ENCODE results near the gene COL2A1.

COL2A1 gene

DNA sequence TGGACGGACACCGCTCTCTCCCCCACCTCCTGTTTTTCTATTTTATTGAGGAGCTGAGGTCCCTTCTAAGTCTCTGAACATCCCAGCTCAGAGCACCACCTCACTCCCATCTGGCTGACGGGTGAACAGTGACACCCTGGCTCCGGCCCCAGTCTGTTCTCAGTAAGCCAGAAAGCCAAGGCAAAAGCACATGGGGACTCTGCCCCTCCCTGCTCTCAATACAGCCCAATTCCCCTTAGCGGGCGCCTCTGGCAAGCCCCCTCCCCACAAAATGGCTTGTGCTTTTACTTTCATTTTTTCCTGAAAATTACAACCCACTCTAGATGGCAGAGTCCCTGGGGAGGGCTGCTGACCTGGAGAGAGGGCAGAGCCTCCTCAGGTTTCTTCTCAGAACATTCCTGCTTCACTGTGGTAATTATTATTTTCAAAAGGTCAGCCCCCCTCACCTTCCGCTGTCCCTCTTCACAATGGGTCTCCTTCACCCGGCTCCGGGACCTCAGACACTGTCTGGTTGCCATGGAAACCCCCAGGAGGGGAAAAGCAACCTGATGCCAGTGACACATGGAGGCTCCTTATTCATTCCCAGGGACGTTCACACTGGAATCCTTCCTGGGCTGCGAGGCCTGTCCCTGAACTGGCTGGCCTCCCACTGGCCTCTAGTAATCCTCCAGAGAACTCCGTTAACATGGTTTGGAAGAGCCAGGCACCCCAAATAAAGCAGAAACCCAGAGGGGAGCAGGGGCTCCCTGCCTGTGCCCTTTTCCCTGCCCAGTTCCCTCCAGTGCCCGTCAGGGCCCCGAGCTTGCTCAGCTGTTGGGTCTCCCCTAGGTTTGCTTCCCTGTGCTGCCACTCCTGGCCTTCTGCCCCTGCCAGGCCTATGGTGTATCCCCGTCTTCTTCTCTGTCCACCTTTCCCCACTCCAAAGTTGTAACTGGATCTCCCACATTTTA lies 15.9 kb downstream of the COL2A1 start:
- no peak for DNase-seq

DNA sequence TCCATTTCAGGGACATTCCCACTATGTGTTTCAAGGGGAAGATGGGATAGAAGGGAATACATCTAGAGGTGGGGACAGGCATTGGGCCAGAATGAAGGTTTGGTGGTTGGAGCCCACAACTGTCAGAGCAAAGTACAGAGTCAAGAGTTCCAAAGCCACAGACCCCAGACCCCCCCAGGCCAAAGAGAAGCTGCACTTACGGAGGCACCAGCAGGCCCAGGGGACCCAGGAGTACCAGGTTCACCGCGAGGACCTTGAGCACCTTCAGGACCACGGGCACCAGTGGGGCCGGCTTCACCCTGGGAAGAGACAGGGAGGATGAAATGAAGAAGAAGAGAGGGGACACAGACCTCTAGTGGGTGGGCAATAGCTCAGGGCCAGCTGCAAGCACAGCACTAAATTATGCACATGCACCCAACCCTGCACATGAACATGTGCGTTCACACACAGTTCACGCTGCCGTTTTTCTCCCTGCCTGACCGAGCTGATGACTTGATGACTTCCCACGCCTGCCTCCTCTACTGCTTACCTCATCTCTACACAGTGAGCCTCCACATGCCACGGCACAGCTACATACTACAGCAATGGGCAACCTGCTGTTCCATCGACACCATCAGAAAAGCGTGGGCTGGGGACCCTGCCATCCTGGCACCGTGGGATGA lies 16.7 kb downstream of the COL2A1 start:
- DNase-seq, result no peak

GRCh38 chr12:47986832-47987231 lies 17.4 kb downstream of the COL2A1 start:
- DNase-seq, result no peak

DNA sequence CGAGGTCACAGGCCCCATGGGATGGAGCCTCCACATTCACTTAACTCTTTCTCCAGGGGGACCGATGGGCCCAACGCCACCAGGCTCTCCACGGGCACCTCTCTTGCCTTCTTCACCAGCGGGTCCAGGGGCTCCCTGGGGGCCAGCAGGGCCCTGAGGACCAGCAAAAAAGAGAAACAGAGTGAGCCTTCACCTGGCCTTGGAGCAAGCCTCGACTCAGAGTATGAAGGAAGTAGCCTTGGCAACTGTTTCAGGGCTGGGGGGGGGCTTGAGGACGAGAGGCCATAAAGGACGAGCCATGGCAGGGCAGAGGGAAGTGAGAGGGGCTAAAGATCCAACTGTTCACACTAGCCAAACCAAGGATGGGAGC lies 18.0 kb downstream of the COL2A1 start:
- no peak for DNase-seq

DNA sequence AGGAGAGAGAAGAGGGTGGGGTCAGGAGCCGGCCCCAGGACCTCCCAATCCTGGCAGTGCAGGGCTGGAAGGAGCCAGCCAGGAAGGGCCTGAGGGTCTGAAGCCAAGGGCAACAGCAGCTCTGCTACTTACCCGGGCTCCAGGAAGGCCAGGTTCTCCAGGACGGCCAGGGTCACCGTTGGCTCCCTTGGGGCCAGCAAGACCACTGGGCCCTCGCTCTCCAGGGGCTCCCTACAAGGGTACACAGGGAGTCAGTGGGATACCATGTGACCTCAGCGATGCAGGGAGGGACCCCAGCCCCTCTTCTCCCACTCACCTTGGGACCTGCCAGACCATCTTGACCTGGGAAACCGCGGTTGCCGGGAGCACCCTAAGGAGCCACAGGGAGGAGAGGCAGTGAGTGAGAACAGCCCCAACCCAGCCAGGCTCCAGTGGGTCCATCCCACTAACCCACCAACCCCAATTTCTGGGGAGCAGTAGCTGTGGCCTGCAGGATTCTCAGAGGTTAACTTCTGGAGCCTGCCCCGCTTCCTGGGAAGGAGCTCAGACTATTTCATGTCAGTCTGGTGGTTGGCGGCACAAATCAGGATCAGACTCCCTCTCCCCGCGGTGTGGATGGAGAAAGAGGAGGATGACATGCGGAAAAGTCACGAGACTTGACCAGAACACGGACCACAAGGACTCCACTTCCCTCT lies 18.5 kb downstream of the COL2A1 start:
- DNase-seq, result no peak

- DNase-seq, result no peak
Measured at GRCh38 chr12:47984331-47984801, 19.9 kb downstream of the COL2A1 start.

DNA sequence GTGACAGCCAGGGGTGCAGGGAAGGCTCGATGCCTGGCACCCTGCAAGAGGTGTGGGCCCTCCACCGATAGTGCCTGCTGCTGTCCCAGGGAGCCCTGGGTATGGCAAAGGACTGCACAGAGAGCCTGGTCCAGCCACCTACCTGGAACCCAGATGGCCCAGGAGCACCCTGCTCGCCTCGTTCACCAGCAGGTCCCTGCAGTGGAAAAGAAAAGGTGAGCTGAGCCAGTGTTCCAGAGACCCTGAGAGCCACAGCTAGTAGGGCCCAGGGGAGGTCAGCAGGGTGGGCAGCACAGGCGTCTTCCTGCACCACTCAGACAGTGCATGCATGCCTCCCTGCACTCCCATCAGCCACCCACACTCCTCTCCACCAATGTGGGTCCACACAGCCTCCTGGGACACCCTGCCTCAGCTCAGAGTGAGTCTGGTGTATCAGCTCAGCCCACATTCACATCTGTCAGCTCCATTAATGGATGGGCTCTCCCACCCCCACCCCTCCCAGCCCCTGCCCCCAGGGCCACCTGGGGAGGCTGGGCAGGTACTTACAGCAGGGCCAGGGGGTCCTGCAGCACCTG lies 20.6 kb downstream of the COL2A1 start:
- no peak for DNase-seq

DNA sequence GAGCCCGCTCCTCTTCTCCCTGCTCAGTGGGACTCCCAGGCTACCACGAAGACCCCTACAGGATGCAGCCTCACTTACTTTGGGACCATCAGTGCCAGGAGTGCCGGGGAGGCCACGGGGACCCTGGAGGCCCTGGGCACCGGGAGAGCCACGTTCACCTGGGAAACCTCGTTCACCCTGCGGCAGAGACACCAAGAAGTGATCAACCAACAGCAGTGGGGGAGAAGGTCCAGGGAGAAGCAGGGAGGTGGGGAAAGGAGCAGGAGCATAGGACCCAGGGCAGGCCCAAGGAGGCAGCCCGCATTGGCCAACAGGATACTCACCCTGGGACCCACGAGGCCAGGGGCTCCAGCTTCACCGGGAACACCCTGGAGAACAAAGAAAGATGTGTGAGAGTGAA lies 21.5 kb downstream of the COL2A1 start:
- no peak for DNase-seq

- no peak for DNase-seq
Measured at GRCh38 chr12:47982311-47982710, 22.0 kb downstream of the COL2A1 start.

DNA sequence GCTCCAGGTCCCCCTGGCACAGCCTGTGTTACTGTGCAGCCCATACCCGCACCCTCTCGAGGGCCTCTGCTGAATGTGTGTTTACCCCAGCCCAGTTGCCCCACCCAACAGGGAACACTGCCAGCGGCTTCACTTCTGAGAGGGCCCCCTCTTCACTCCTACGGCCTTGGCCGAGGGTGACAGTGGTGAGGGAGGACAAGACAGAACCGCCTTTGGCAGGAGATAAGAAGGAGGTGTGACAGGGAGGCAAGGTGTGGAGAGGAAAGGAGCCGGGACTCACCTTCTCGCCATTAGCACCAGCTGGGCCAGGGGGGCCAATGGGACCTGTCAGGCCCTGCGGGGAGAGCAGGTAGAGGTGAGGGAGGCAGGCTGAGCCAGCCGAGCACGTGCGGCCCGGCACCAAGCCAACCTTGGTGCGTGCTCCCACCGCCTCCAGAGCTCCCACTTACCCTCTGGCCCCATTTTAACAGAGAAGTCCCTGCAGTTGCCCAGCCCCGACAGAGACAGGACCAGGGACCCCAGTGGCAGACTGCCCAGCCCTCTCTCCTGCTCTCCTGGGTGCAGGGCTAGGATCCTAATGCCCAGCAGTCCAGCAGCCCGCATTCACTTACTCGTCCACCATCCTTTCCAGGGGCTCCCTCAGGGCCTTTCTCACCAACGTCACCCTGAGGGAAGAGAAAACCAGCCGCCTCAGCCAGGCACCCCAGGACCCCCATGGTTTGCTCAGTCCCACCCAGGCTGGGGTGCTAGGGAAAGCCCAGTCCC lies 22.6 kb downstream of the COL2A1 start:
- no peak for DNase-seq

DNA sequence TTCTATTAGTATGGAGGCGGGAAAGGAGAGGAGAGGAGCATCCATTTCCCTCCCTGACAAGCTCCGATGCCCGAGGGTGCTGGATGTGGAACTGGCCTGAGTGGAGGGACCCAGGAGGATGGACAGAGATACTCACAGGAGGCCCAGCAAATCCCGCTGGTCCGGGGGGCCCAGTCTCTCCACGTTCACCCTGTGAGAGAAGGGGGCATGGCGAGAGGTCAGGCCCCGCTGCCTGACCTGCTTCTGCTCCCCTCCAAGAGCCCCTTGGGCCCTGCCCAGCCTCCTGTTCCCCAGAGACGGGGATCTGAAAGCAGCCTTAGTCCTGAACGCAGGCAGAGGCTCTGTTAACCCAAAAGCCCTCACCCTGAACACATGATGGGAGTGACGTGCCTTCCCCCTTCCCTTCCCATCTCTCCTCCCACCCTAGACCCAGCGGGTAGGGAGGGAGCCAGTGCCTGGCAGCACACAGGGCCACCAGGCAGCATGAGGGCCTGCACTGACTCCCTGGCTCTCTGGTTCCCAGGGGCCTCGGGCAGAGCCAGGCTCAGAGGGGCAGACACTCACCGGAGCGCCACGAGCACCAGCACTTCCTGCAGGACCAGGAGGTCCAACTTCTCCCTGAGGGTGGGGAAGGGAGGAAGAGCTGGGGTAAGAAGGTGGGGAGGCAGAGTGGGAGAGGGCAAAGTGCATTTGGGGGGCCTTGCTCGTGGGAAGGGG lies 23.3 kb downstream of the COL2A1 start:
- no peak for DNase-seq

- DNase-seq, result no peak
Measured at GRCh38 chr12:47980197-47980596, 24.1 kb downstream of the COL2A1 start.

GRCh38 chr12:47979686-47980085 lies 24.6 kb downstream of the COL2A1 start:
- no peak for DNase-seq

- DNase-seq, result no peak
Measured at GRCh38 chr12:47979166-47979565, 25.1 kb downstream of the COL2A1 start.

DNA sequence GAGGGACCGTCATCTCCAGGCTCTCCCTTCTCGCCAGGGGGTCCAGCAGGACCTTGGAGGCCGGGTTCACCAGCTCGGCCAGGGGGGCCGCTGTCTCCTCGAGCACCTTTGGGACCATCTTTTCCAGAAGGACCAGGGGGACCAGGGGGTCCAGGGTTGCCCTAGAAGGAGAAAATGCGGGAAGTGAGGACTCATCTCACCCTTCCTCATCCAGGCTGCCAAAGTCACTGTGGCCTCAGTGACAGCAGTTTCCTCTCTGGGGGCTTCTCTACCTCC lies 25.7 kb downstream of the COL2A1 start:
- DNase-seq, result no peak

DNA sequence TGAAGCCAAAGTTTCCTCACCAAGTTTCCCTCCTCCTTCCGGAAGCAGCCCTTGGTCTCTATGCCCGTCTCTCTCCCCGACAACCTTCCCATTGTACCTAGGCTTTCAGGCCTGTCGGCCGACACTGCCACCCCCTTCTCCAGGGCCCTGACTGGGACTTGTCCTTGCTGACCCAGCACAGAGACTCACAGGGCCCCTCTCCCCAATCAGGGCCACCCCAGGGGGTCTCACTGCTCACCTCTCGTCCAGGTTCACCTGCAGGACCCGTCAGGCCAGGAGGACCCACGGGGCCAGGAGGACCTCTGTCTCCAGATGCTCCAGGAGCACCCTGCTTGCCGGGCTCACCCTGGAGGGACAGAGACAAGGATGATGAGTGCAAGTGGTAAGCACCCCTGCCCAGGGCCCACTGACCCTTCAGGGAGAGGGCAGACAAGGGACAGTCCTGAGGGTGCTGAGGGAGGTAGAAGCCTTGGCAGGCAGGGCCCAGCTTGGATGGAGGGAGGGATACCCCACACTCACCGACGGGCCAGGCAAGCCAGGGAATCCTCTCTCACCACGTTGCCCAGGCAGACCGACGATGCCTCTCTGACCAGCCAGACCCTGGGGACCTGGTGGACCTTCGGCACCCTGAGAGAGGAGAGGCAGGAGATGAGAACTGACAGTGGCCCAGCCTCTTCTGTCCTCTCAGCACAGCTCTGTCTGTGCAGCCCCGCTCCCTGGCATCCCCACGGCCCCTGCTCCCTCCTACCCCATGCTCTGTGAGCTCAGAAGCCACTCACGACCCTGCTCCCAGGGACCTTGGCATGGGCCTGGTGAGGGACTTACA lies 26.3 kb downstream of the COL2A1 start:
- DNase-seq, result no peak

GRCh38 chr12:47977046-47977771 lies 27.1 kb downstream of the COL2A1 start:
- no peak for DNase-seq

GRCh38 chr12:47975816-47976215 lies 28.5 kb downstream of the COL2A1 start:
- no peak for DNase-seq

- no peak for DNase-seq
Measured at GRCh38 chr12:47975036-47975620, 29.1 kb downstream of the COL2A1 start.

DNA sequence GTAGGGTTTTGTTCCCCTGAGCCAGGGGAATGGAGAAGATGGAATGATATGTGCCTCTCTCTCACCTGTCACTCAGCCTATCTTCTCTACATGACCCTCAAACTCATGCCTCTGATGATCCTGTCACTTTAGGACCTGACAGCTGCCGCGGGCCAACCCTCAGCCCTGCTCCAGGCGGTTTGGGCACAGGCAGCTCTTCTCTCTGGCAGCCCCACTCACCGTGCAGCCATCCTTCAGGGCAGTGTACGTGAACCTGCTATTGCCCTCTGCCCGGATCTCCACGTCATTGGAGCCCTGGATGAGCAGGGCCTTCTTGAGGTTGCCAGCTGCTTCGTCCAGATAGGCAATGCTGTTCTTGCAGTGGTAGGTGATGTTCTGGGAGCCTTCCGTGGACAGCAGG lies 30.4 kb downstream of the COL2A1 start:
- no peak for DNase-seq
